H1 (cell line): ENCODE measurements around the gene ZBTB7A. TPM values are rescaled to one million over a fixed set of nuclear protein-coding genes. Genes with fewer than 3 reads are reported as not detected.

Experiments
- CEBPB ChIP-seq: IDR thresholded peaks from 2 replicates; pipeline ENCODE4 v1.6.1; 2012; ENCODE audit warnings: low read depth, low read length
- CHD1 ChIP-seq: IDR thresholded peaks from 2 replicates; pipeline ENCODE4 v1.6.1; 2012; ENCODE audit warnings: low read depth, low read length, improper control_type of control experiment
- RXRA ChIP-seq: IDR thresholded peaks from 2 replicates; pipeline ENCODE4 v1.6.1; 2011; ENCODE audit warnings: low read depth, mild to moderate bottlenecking, low read length, moderate library complexity; ENCODE audit not compliant: insufficient read depth
- SIX5 ChIP-seq: IDR thresholded peaks from 2 replicates; pipeline ENCODE4 v1.6.1; 2011; ENCODE audit warnings: mild to moderate bottlenecking, low read depth, low read length
- SP1 ChIP-seq: IDR thresholded peaks from 2 replicates; pipeline ENCODE4 v1.6.1; 2011; ENCODE audit warnings: low read depth, low read length
- polyA plus RNA-seq, 7 experiments: library from polyadenylated mRNA; depleted of rRNA in 3 of 7; stranded (reverse) in 5 of 7; unstranded in 2 of 7; fragments of >200 nt in 5 of 7; fragments of 200-250 nt in 2 of 7; gene quantifications; 1 replicate in 5 of 7; 2 replicates in 1 of 7; 4 replicates in 1 of 7; pipeline versions ENCODE4 v1.2.1 to v1.2.3, GENCODE V29; 2011 to 2013; ENCODE audit warnings: missing spikeins in 2 of 7, mixed read lengths in 2 of 7
- total RNA-seq: library from RNA; stranded (reverse); fragmentation: NEBNext Ultra II Directional; extraction: Animal tissue kit (Norgen Biotek cat#: 25700); gene quantifications from 2 replicates; pipeline ENCODE4 v1.2.1, GENCODE V29; 2021

Gene ZBTB7A
- total and polyA plus RNA-seq, 2 of the 8 experiments (the other 6 are each of a cell fraction or from before 2014, with no cell fraction given): 5.6 to 17.8 TPM

DNA sequence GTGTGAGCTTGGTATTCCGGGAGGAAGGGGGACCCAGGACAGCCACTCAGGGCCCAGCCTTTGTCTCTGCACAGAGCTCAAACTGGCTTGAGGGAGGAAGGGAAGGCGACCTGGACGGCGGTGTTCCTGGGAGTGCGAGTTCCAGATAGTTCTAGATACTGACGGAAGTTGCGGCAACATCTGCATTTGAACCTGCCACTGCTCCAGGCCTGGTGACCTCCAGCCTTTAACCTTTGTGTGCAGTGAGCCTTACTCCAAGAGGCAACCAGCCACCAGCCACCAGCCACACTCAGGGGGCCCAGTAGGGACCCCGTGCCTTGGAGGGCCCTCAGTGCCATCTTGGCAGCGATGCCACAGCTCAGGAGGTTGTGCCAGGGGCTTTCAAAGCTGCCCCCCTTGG lies 15.5 kb upstream of the ZBTB7A start (continued):
- TF ChIP-seq CEBPB (no peak), CHD1 (no peak), SP1 (no peak), SIX5 (no peak), RXRA (no peak)
